Measurements from ENCODE around the gene RFX1.

The RFX1 gene

GRCh38 chr19:13995878-13996765 lies 10.0 kb downstream of the RFX1 start:
- DNase-seq (ENCODE audit: low spot score), result no peak

GRCh38 chr19:13995017-13995728 lies 10.9 kb downstream of the RFX1 start:
- no peak for DNase-seq (ENCODE audit: low spot score)

- no peak for DNase-seq (ENCODE audit: low spot score)
Measured at GRCh38 chr19:13993590-13994300, 12.4 kb downstream of the RFX1 start.

GRCh38 chr19:13992025-13992424 lies 14.1 kb downstream of the RFX1 start:
- no peak for DNase-seq (ENCODE audit: low spot score)

GRCh38 chr19:13990085-13990484 lies 16.0 kb downstream of the RFX1 start:
- no peak for DNase-seq (ENCODE audit: low spot score)

- DNase-seq (ENCODE audit: low spot score), result no peak
Measured at GRCh38 chr19:13989487-13989886, 16.6 kb downstream of the RFX1 start.

- DNase-seq (ENCODE audit: low spot score), result no peak
Measured at GRCh38 chr19:13987101-13987890, 18.8 kb downstream of the RFX1 start.

- DNase-seq (ENCODE audit: low spot score), result no peak
Measured at GRCh38 chr19:13986348-13986904, 19.7 kb downstream of the RFX1 start.

GRCh38 chr19:13985771-13986347 lies 20.3 kb downstream of the RFX1 start:
- DNase-seq (ENCODE audit: low spot score), result no peak

GRCh38 chr19:13984875-13985741 lies 21.0 kb downstream of the RFX1 start:
- DNase-seq (ENCODE audit: low spot score), result no peak

- no peak for DNase-seq (ENCODE audit: low spot score)
Measured at GRCh38 chr19:13984186-13984585, 21.9 kb downstream of the RFX1 start.

GRCh38 chr19:13983213-13983889 lies 22.8 kb downstream of the RFX1 start:
- DNase-seq (ENCODE audit: low spot score), result no peak

GRCh38 chr19:13982773-13983172 lies 23.3 kb downstream of the RFX1 start:
- no peak for DNase-seq (ENCODE audit: low spot score)

- DNase-seq (ENCODE audit: low spot score), result no peak
Measured at GRCh38 chr19:13981988-13982501, 24.1 kb downstream of the RFX1 start.

- no peak for DNase-seq (ENCODE audit: low spot score)
Measured at GRCh38 chr19:13981467-13981866, 24.7 kb downstream of the RFX1 start.

GRCh38 chr19:13981021-13981420 lies 25.1 kb downstream of the RFX1 start:
- no peak for DNase-seq (ENCODE audit: low spot score)

- no peak for DNase-seq (ENCODE audit: low spot score)
Measured at GRCh38 chr19:13980340-13980739, 25.8 kb downstream of the RFX1 start.

- DNase-seq (ENCODE audit: low spot score), result no peak
Measured at GRCh38 chr19:13979686-13980085, 26.4 kb downstream of the RFX1 start.

GRCh38 chr19:13979244-13979615 lies 26.9 kb downstream of the RFX1 start:
- no peak for DNase-seq (ENCODE audit: low spot score)
